ENCODE data around the gene STAP2. TPM values are rescaled to one million over a fixed set of nuclear protein-coding genes. Genes with fewer than 3 reads are reported as not detected.

STAP2 gene
- total RNA-seq, 1 donor from 2014 or later: 35.6 TPM

GRCh38 chr19:4372165-4373012 is 33.8 kb upstream of the STAP2 start:
- no peak for TF ChIP-seq CTCF (IDR thresholded peaks at IDR 0.05; ENCODE audit: unreplicated experiment)
- H3K4me1 Mint-ChIP-seq (ENCODE audit: low read depth): peaks cover 24% of the 10 kb centered on the region
- H3K27ac Mint-ChIP-seq: peak overlapping the region; percentile 59
- peaks cover 1% of the 10 kb centered on the region for H3K36me3 Mint-ChIP-seq (ENCODE audit: insufficient read depth)
- no peaks in the 10 kb centered on the region for H3K27me3 Mint-ChIP-seq
- no peaks in the 10 kb centered on the region for H3K9me3 Mint-ChIP-seq (ENCODE audit: low read depth)
- H3K4me3 Mint-ChIP-seq (ENCODE audit: low read depth): no peak overlapping the region
- no peak for DNase-seq (ENCODE audit: low spot score, unreplicated experiment)

GRCh38 chr19:4371247-4372164 is 32.9 kb upstream of the STAP2 start:
- Mint-ChIP-seq H3K4me3 (ENCODE audit: low read depth) (no peak overlapping the region), H3K27me3 (no peaks in the 10 kb centered on the region), H3K36me3 (ENCODE audit: insufficient read depth) (peaks cover 1% of the 10 kb centered on the region), H3K27ac (no peak overlapping the region), H3K4me1 (ENCODE audit: low read depth) (peaks cover 21% of the 10 kb centered on the region), H3K9me3 (ENCODE audit: low read depth) (no peaks in the 10 kb centered on the region)
- DNase-seq (ENCODE audit: low spot score, unreplicated experiment): no peak
- TF ChIP-seq CTCF (IDR thresholded peaks at IDR 0.05; ENCODE audit: unreplicated experiment): no peak

- peaks cover 11% of the 10 kb centered on the region for H3K4me1 Mint-ChIP-seq (ENCODE audit: low read depth)
- no peak for TF ChIP-seq CTCF (IDR thresholded peaks at IDR 0.05; ENCODE audit: unreplicated experiment)
- no peak for DNase-seq (ENCODE audit: low spot score, unreplicated experiment)
- no peak overlapping the region for H3K4me3 Mint-ChIP-seq (ENCODE audit: low read depth)
- peaks cover 1% of the 10 kb centered on the region for H3K36me3 Mint-ChIP-seq (ENCODE audit: insufficient read depth)
- H3K9me3 Mint-ChIP-seq (ENCODE audit: low read depth): no peaks in the 10 kb centered on the region
- no peak overlapping the region for H3K27ac Mint-ChIP-seq
- no peaks in the 10 kb centered on the region for H3K27me3 Mint-ChIP-seq
These were observed 31.9 kb upstream of the STAP2 start for GRCh38 chr19:4370418-4371041.

- Mint-ChIP-seq H3K9me3 (ENCODE audit: low read depth) (no peaks in the 10 kb centered on the region), H3K36me3 (ENCODE audit: insufficient read depth) (peaks cover 1% of the 10 kb centered on the region), H3K27me3 (no peaks in the 10 kb centered on the region), H3K27ac (peak overlapping the region; percentile 90), H3K4me1 (ENCODE audit: low read depth) (peaks cover 5% of the 10 kb centered on the region), H3K4me3 (ENCODE audit: low read depth) (no peak overlapping the region)
- TF ChIP-seq CTCF (IDR thresholded peaks at IDR 0.05; ENCODE audit: unreplicated experiment): peak; percentile 40
- DNase-seq (ENCODE audit: low spot score, unreplicated experiment): no peak
These were observed 31.2 kb upstream of the STAP2 start for GRCh38 chr19:4369888-4370260.
